GM12878 (cell line): ENCODE measurements around the gene SLF2. TPM values are rescaled to one million over a fixed set of nuclear protein-coding genes. Genes with fewer than 3 reads are reported as not detected.

Experiments used
- ATAC-seq: fragments of 200-7000 bp; cut with Tn5 transposase; 3 replicates; pipeline ENCODE4 v1.9.1; 2020; ENCODE audit warnings: mild to moderate bottlenecking, moderate library complexity
- BruUV-seq: library from RNA; stranded (reverse); fragments of 400-500 nt; replicated peaks from 2 replicates; lab custom pipeline; 2021; lab: Mats Ljungman, UMichigan
- CTCF ChIA-PET: fragments of 300-600 bp; sonication (Branson Sonifier 250); formaldehyde crosslinking; extraction: SDS; loops from one replicate; lab custom pipeline; 2021; ENCODE audit warnings: inconsistent platforms; lab: Yijun Ruan, JAX
- POLR2A ChIA-PET: fragments of 350-600 bp; formaldehyde crosslinking; extraction: SDS; loops from one replicate; lab custom pipeline; 2021; ENCODE audit warnings: inconsistent platforms; lab: Charles Lee
- RAD21 ChIA-PET: fragments of 300-600 bp; sonication (Branson Sonifier 250); formaldehyde crosslinking; loops from one replicate; lab custom pipeline; 2023; ENCODE audit warnings: antibody characterized with exemption; ENCODE audit not compliant: unreplicated experiment; lab: Charles Lee
- SMC1A ChIA-PET: fragments of 300-600 bp; sonication (Branson Sonifier 250); formaldehyde crosslinking; loops from one replicate; lab custom pipeline; 2023; ENCODE audit not compliant: unreplicated experiment, uncharacterized antibody; lab: Charles Lee
- DNase-seq: peaks from one replicate; pipeline ENCODE4 v3.0.0-alpha.2; 2011; ENCODE audit warnings: low read depth, low spot score
- FAIRE-seq: peaks from 3 replicates; lab custom pipeline; 2011; peaks lifted over from hg19 to GRCh38; lab: Jason Lieb, UNC
- H2AFZ ChIP-seq: 2 replicates; pipeline ENCODE4 v1.6.0; 2011; ENCODE audit warnings: low read depth, low read length, control low read depth; ENCODE audit not compliant: control insufficient read depth
- H3K27ac ChIP-seq: 2 replicates; pipeline ENCODE4 v1.5.1; 2011; ENCODE audit warnings: control low read depth; ENCODE audit not compliant: control insufficient read depth, insufficient read depth
- H3K27me3 ChIP-seq, 2 experiments: replicated peaks in 1 of 2; 2 replicates each; pipeline versions ENCODE4 v1.6.0 to v1.6.1; 2011; ENCODE audit warnings: low read length in 1 of 2; ENCODE audit not compliant: control insufficient read depth in 2 of 2, insufficient read depth in 2 of 2
- H3K36me3 ChIP-seq, 2 experiments: 2 replicates each; pipeline ENCODE4 v1.5.1; 2011; ENCODE audit warnings: low read length in 1 of 2; ENCODE audit not compliant: control insufficient read depth in 2 of 2, insufficient read depth in 2 of 2
- H3K4me1 ChIP-seq: 2 replicates; pipeline ENCODE4 v1.6.1; 2011; ENCODE audit warnings: mild to moderate bottlenecking, low read length, moderate library complexity, mixed read lengths; ENCODE audit not compliant: control insufficient read depth, insufficient read depth
- H3K4me2 ChIP-seq: 2 replicates; pipeline ENCODE4 v1.6.0; 2011; ENCODE audit warnings: control low read depth; ENCODE audit not compliant: control insufficient read depth, insufficient read depth
- H3K4me3 ChIP-seq: fragments of 200-600 bp; sonication (generic); 2 replicates; pipeline ENCODE4 v1.5.1; 2016
- H3K79me2 ChIP-seq: 2 replicates; pipeline ENCODE4 v1.6.0; 2011; ENCODE audit warnings: low read length; ENCODE audit not compliant: control insufficient read depth, insufficient read depth
- H3K9ac ChIP-seq: 2 replicates; pipeline ENCODE4 v1.8.0; 2011; ENCODE audit warnings: low read length, control low read depth, mixed read lengths; ENCODE audit not compliant: control insufficient read depth, insufficient read depth
- H3K9me3 ChIP-seq: replicated peaks from 3 replicates; pipeline ENCODE4 v1.5.1; 2011; ENCODE audit warnings: mild to moderate bottlenecking, low read length; ENCODE audit not compliant: control insufficient read depth, insufficient read depth
- H4K20me1 ChIP-seq: 2 replicates; pipeline ENCODE4 v1.6.0; 2011; ENCODE audit not compliant: control insufficient read depth, insufficient read depth
- BMI1 ChIP-seq: fragments of 450-650 bp; IDR thresholded peaks from 2 replicates; pipeline ENCODE4 v1.6.1; 2016; ENCODE audit warnings: mild to moderate bottlenecking, moderate library complexity, borderline replicate concordance
- FOS ChIP-seq: IDR thresholded peaks from 3 replicates; pipeline ENCODE4 v1.6.1; 2011; ENCODE audit warnings: borderline replicate concordance; ENCODE audit not compliant: insufficient read length; ENCODE audit errors: extremely low read depth
- GABPA ChIP-seq: IDR thresholded peaks from 2 replicates; pipeline ENCODE4 v1.6.1; 2014; ENCODE audit warnings: antibody characterized with exemption, low read depth, mild to moderate bottlenecking, inconsistent platforms
- JUNB ChIP-seq: IDR thresholded peaks from 2 replicates; pipeline ENCODE4 v1.6.1; 2016; ENCODE audit warnings: antibody characterized with exemption, mild to moderate bottlenecking
- MYB ChIP-seq: fragments of 150-350 bp; IDR thresholded peaks from 2 replicates; pipeline ENCODE4 v1.6.1; 2014; ENCODE audit warnings: mild to moderate bottlenecking, low read depth, low read length, borderline replicate concordance
- NR2C2 ChIP-seq: IDR thresholded peaks from 2 replicates; pipeline ENCODE4 v1.6.1; 2011; ENCODE audit warnings: borderline replicate concordance, low read depth; ENCODE audit not compliant: control insufficient read depth, insufficient read length
- PAX5 ChIP-seq: IDR thresholded peaks from 2 replicates; pipeline ENCODE4 v1.6.1; 2011; ENCODE audit warnings: low read depth, low read length, borderline replicate concordance
- RCOR1 ChIP-seq: conservative IDR thresholded peaks from 2 replicates; pipeline ENCODE4 v1.6.1; 2012; ENCODE audit warnings: low read depth, low read length, improper control_type of control experiment
- RUNX3 ChIP-seq: IDR thresholded peaks from 2 replicates; pipeline ENCODE4 v1.6.1; 2012; ENCODE audit warnings: low read length, inconsistent platforms
- SIN3A ChIP-seq: IDR thresholded peaks from 2 replicates; pipeline ENCODE4 v1.6.1; 2012; ENCODE audit warnings: low read depth, low read length, improper control_type of control experiment
- ZNF24 ChIP-seq: fragments of 450-650 bp; IDR thresholded peaks from 2 replicates; pipeline ENCODE4 v1.6.1; 2017; ENCODE audit warnings: antibody characterized with exemption, mild to moderate bottlenecking
- ZNF622 ChIP-seq: fragments of 450-650 bp; IDR thresholded peaks from 2 replicates; pipeline ENCODE4 v1.6.1; 2017; ENCODE audit warnings: mild to moderate bottlenecking, inconsistent platforms
- WGBS: methylation state at CpG from one replicate; pipeline ENCODE4 v1.1.6; 2016; ENCODE audit warnings: low lambda C conversion rate; ENCODE audit not compliant: insufficient replicate concordance, insufficient coverage; ENCODE audit errors: missing lambda C conversion rate; 5-methylcytosine and 5-hydroxymethylcytosine counted together
- in situ Hi-C: fragments of 300-500 bp; cut with MboI; formaldehyde crosslinking; loops from 9 replicates; pipeline ENCODE4 v1.14.3; 2018; ENCODE audit warnings: mixed read lengths
- intact Hi-C: fragments of 100-400 bp; cut with micrococcal nuclease; formaldehyde crosslinking; loops from one replicate; pipeline ENCODE4 v1.14.2; 2022; ENCODE audit not compliant: unreplicated experiment
- polyA plus RNA-seq, 11 experiments: library from polyadenylated mRNA; depleted of rRNA in 4 of 11; unstranded in 6 of 11; stranded (reverse) in 5 of 11; fragments of >200 nt; fragmentation: Nextera tagmentation in 4 of 11; fragmentation: Illumina TruSeq in 1 of 11; extraction: Ambion mirVana in 4 of 11; extraction: Trizol in 1 of 11; gene quantifications; 1 replicate in 1 of 11; 2 replicates in 10 of 11; pipeline versions ENCODE4 v1.2.1 to v1.2.3, GENCODE V29; 2011 to 2016; ENCODE audit warnings: inconsistent platforms in 2 of 11, missing spikeins in 2 of 11, low read depth in 1 of 11
- total RNA-seq, 4 experiments: library from RNA; depleted of rRNA in 3 of 4; stranded (reverse); fragments of >200 nt in 3 of 4; fragmentation: Illumina TruSeq in 1 of 4; extraction: Trizol in 1 of 4; gene quantifications; 2 replicates each; pipeline versions ENCODE4 v1.2.1 to v1.2.3, GENCODE V29; 2013 to 2021
- TF ChIP-seq, protein P1 (sequence below): fragments of 450-650 bp; IDR thresholded peaks from 2 replicates; pipeline ENCODE4 v1.6.1; 2018; ENCODE audit warnings: mild to moderate bottlenecking, low read depth, moderate library complexity; ENCODE audit not compliant: partially characterized antibody
- TF ChIP-seq, protein P2 (sequence below): fragments of 150-350 bp; IDR thresholded peaks from 2 replicates; pipeline ENCODE4 v1.6.1; 2014; ENCODE audit warnings: mild to moderate bottlenecking, low read depth, low read length
- TF ChIP-seq, protein P3 (sequence below), 3 experiments: IDR thresholded peaks in 2 of 3; conservative IDR thresholded peaks in 1 of 3; 2 replicates each; pipeline ENCODE4 v1.5.1; 2011; ENCODE audit warnings: low read depth in 3 of 3, low read length in 3 of 3, mild to moderate bottlenecking in 3 of 3, control low read depth in 2 of 3, moderate library complexity in 2 of 3, inconsistent platforms in 1 of 3, mixed read lengths in 1 of 3; ENCODE audit not compliant: control insufficient read depth in 2 of 3, insufficient read depth in 1 of 3; ENCODE audit errors: extremely low read depth in 1 of 3

SLF2 gene
- total and polyA plus RNA-seq, 10 of the 15 experiments (the other 5 are each of a cell fraction or from before 2014, with no cell fraction given): 3.0 to 25.2 (median 17.9) TPM

DNA sequence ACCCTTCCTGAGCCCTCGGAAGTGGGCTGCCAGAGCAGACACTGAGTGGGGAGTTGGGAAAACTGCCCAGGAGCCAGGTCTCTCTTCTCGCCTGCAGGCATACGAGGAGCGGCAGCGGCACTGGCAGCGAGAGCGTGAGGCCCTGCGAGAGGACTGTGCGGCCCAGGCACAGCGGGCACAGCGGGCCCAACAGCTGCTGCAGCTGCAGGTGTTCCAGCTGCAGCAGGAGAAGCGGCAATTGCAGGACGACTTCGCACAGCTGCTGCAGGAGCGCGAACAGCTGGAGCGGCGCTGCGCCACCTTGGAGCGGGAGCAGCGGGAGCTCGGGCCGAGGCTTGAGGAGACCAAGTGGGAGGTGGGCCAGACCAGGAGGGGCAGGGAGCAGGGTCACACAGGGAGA is 92.6 kb downstream of the SLF2 start:
- CTCF ChIA-PET: interaction anchor here (0.6 to 2.5 kb wide), 3 partner anchors 11 to 943 kb away, joined by 3 to 8 read pairs (median 4); partner anchors contain the start of genes PDZD7 and SFXN3

More for the DNA sequence above, 92.6 kb downstream of the SLF2 start:
- H3K9ac ChIP-seq: no peak overlapping the region
- no peak for ATAC-seq
- POLR2A ChIA-PET: no interaction called here
- TF ChIP-seq, protein P1, sequence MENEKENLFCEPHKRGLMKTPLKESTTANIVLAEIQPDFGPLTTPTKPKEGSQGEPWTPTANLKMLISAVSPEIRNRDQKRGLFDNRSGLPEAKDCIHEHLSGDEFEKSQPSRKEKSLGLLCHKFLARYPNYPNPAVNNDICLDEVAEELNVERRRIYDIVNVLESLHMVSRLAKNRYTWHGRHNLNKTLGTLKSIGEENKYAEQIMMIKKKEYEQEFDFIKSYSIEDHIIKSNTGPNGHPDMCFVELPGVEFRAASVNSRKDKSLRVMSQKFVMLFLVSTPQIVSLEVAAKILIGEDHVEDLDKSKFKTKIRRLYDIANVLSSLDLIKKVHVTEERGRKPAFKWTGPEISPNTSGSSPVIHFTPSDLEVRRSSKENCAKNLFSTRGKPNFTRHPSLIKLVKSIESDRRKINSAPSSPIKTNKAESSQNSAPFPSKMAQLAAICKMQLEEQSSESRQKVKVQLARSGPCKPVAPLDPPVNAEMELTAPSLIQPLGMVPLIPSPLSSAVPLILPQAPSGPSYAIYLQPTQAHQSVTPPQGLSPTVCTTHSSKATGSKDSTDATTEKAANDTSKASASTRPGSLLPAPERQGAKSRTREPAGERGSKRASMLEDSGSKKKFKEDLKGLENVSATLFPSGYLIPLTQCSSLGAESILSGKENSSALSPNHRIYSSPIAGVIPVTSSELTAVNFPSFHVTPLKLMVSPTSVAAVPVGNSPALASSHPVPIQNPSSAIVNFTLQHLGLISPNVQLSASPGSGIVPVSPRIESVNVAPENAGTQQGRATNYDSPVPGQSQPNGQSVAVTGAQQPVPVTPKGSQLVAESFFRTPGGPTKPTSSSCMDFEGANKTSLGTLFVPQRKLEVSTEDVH: no peak
- TF ChIP-seq RCOR1: no peak
- no peak for TF ChIP-seq NR2C2
- TF ChIP-seq GABPA: no peak
- TF ChIP-seq PAX5: no peak
- TF ChIP-seq FOS: no peak
- no peak for TF ChIP-seq ZNF622
- TF ChIP-seq JUNB: no peak
- TF ChIP-seq BMI1: no peak
- TF ChIP-seq, protein P2, sequence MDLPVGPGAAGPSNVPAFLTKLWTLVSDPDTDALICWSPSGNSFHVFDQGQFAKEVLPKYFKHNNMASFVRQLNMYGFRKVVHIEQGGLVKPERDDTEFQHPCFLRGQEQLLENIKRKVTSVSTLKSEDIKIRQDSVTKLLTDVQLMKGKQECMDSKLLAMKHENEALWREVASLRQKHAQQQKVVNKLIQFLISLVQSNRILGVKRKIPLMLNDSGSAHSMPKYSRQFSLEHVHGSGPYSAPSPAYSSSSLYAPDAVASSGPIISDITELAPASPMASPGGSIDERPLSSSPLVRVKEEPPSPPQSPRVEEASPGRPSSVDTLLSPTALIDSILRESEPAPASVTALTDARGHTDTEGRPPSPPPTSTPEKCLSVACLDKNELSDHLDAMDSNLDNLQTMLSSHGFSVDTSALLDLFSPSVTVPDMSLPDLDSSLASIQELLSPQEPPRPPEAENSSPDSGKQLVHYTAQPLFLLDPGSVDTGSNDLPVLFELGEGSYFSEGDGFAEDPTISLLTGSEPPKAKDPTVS: no peak
- TF ChIP-seq MYB: no peak
- TF ChIP-seq RUNX3: no peak
- no peak for TF ChIP-seq SIN3A
- TF ChIP-seq, protein P3, sequence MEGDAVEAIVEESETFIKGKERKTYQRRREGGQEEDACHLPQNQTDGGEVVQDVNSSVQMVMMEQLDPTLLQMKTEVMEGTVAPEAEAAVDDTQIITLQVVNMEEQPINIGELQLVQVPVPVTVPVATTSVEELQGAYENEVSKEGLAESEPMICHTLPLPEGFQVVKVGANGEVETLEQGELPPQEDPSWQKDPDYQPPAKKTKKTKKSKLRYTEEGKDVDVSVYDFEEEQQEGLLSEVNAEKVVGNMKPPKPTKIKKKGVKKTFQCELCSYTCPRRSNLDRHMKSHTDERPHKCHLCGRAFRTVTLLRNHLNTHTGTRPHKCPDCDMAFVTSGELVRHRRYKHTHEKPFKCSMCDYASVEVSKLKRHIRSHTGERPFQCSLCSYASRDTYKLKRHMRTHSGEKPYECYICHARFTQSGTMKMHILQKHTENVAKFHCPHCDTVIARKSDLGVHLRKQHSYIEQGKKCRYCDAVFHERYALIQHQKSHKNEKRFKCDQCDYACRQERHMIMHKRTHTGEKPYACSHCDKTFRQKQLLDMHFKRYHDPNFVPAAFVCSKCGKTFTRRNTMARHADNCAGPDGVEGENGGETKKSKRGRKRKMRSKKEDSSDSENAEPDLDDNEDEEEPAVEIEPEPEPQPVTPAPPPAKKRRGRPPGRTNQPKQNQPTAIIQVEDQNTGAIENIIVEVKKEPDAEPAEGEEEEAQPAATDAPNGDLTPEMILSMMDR (IDR thresholded peaks at IDR 0.05 in 2 of 3, conservative IDR thresholded peaks at IDR 0.05 in 1 of 3; ENCODE audit: control insufficient read depth in 2 of 3, extremely low read depth in 1 of 3, insufficient read depth in 1 of 3, low read depth in 3 of 3, low read length in 3 of 3): no peak
- TF ChIP-seq ZNF24: no peak
- TF ChIP-seq, all 136 proteins: peak for 0
- no peak overlapping the region for H3K4me2 ChIP-seq
- DNase-seq (no peak), FAIRE-seq (no peak)
- WGBS: 95% methylated on average over 23 of the region's 23 CpGs
- no peak overlapping the region for H3K4me3 ChIP-seq
- intact Hi-C loops: no loop called here
- H3K4me1 ChIP-seq: peaks cover 4% of the 10 kb centered on the region; the same call in 1 of the 2 replicates
- in situ Hi-C loops: no loop called here
- no peak overlapping the region for H3K27ac ChIP-seq
- no peaks in the 10 kb centered on the region for H3K79me2 ChIP-seq
- no peaks in the 10 kb centered on the region for H3K9me3 ChIP-seq
- H3K27me3 ChIP-seq: no peaks in the 10 kb centered on the region
- SMC1A ChIA-PET: interaction anchor here (0.7 kb wide), 1 partner anchor 134 kb away, joined by 3 read pairs; no protein-coding TSS in a partner anchor
- no TSS peak for BruUV-seq
- H3K36me3 ChIP-seq: peaks cover 0 to 2% of the 10 kb centered on the region in 2 experiments; a peak in 3 of 4 replicates
- RAD21 ChIA-PET: interaction anchor here (1.5 kb wide), 1 partner anchor 9 kb away, joined by 5 read pairs; no protein-coding TSS in a partner anchor
- H2AFZ ChIP-seq: no peak overlapping the region
- no peaks in the 10 kb centered on the region for H4K20me1 ChIP-seq
